Breast epithelium (tissue), 4 donors: ENCODE data around the gene NLRX1. TPM values are rescaled to one million over a fixed set of nuclear protein-coding genes. Genes with fewer than 3 reads are reported as not detected.

Experiments used
- DNase-seq, 2 donors: peaks; one replicate each; pipeline ENCODE4 v3.0.0-alpha.2; 2019; ENCODE audit warnings: low spot score in 2 of 2
- H3K27ac ChIP-seq, 2 donors: fragments of 200-600 bp; sonication (generic) in 1 of 2; one replicate each; pipeline ENCODE4 v1.5.1; 2016 to 2019; ENCODE audit warnings: mild to moderate bottlenecking in 1 of 2
- H3K27me3 ChIP-seq, 2 donors: fragments of 200-600 bp; sonication (generic) in 1 of 2; one replicate each; pipeline versions ENCODE4 v1.5.1 to v1.6.0; 2017 to 2019; ENCODE audit warnings: control low read depth in 1 of 2, mild to moderate bottlenecking in 1 of 2
- H3K36me3 ChIP-seq: fragments of 200-600 bp; one replicate; pipeline ENCODE4 v1.5.1; 2019
- H3K4me1 ChIP-seq, 2 donors: fragments of 200-600 bp; sonication (generic); one replicate each; pipeline ENCODE4 v1.5.1; 2016 to 2019; ENCODE audit warnings: control low read depth in 1 of 2
- H3K4me3 ChIP-seq, 3 donors: fragments of 200-600 bp; sonication (generic); 1 replicate in 2 of 3; 2 replicates in 1 of 3; pipeline ENCODE4 v1.5.1; 2016 to 2019; ENCODE audit warnings: mild to moderate bottlenecking in 3 of 3, moderate library complexity in 2 of 3
- H3K9me3 ChIP-seq, 2 donors: fragments of 200-600 bp; sonication (generic) in 1 of 2; one replicate each; pipeline ENCODE4 v1.5.1; 2016 to 2019; ENCODE audit warnings: control low read depth in 1 of 2
- CTCF ChIP-seq, 3 donors: fragments of 450-650 bp; IDR thresholded peaks; one replicate each; pipeline ENCODE4 v1.5.1; 2016 to 2017; ENCODE audit warnings: antibody characterized with exemption in 3 of 3, mild to moderate bottlenecking in 3 of 3, moderate library complexity in 3 of 3
- POLR2A ChIP-seq: fragments of 450-650 bp; IDR thresholded peaks from one replicate; pipeline ENCODE4 v1.6.1; 2016; ENCODE audit warnings: antibody characterized with exemption, mild to moderate bottlenecking, moderate library complexity
- POLR2AphosphoS5 ChIP-seq, 3 donors: sonication (generic); formaldehyde crosslinking; IDR thresholded peaks; one replicate each; pipeline ENCODE4 v1.6.1; 2017; ENCODE audit warnings: antibody characterized with exemption in 3 of 3
- intact Hi-C: fragments of 100-400 bp; cut with DNase I; formaldehyde crosslinking; loops from one replicate; pipeline ENCODE4 v1.15.1; 2023; ENCODE audit warnings: low total_unique reads
- total RNA-seq, 3 donors: library from RNA; depleted of rRNA; stranded (reverse); fragments of >200 nt; gene quantifications; one replicate each; pipeline ENCODE4 v1.1.0, GENCODE V29; 2016

The NLRX1 gene
- total RNA-seq, 3 donors from 2014 or later = 11.5 to 16.1 (median 13.3) TPM

DNA sequence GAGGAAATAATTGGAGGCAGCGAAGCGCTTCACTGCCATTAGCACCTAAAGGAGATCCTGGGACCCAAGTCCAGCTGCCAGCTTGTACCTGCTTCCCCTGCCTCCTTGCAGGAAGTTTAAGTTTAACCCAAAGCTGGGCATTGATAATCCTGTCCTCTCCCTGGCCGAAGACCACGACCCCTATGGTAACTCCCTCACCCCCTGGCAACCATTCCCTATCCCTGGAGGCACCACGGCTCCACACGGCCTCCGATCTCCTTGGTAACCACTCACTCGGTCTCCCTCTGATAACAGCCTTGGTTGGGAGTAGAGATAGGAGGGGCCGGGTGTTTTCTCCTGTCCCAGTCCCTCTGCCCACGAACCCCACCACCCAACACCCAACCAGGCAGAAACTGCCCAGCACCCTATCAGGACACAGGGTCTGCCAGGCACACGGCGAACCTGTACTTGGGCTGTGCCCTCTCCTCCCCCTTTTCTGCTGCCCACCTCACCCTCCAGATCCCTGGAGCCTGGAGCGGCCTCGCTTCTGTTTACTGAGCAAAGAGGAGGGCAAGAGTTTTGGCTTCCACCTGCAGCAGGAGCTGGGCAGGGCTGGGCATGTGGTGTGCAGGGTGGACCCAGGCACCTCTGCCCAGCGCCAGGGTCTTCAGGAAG lies 17.6 kb downstream of the NLRX1 start:
- no peaks in the 10 kb centered on the region for H3K36me3 ChIP-seq
- peaks cover 0 to 2% of the 10 kb centered on the region in 2 donors for H3K27me3 ChIP-seq
- TF ChIP-seq POLR2AphosphoS5 (IDR thresholded peaks at IDR 0.05) (no peak), POLR2A (no peak), CTCF (IDR thresholded peaks at IDR 0.05) (no peak)
- H3K9me3 ChIP-seq = no peaks in the 10 kb centered on the region
- no peaks in the 10 kb centered on the region for H3K4me1 ChIP-seq
- H3K27ac ChIP-seq = no peak overlapping the region
- DNase-seq = no peak
- H3K4me3 ChIP-seq = no peak overlapping the region
- intact Hi-C loops = loop anchor here (1.0 kb wide), 1 partner anchor 24 kb away; no protein-coding TSS in a partner anchor

DNA sequence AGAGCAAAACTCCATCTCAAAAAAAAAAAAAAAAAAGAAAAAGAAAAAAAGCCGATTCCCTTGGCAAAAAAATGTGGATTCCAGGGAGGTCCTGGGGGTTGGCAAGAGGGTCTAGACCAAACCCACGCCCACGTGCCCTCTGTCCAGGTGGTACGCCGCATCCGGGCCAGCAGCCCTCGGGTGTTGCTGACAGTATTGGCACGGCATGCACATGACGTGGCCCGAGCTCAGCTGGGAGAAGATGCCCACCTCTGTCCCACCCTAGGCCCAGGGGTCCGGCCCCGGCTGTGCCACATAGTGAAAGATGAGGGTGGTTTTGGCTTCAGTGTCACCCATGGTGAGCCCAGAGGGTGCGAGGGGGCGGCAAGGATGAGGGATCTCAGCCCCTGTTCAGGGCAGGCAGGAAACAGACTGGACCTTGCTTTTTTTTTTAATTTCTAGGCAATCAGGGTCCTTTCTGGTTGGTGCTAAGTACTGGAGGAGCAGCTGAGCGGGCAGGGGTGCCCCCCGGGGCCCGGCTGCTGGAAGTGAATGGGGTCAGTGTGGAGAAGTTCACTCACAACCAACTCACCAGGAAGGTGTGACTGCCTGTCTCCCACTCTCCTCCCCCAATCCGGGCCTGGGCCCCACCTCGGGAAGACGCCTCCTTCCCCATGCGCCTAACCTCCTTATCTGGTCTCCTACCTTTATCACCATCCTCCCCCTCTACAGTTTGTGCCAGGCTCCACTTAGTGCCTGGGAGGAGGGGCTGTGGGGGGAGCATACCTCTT lies 18.8 kb downstream of the NLRX1 start:
- H3K4me1 ChIP-seq = no peaks in the 10 kb centered on the region
- H3K27me3 ChIP-seq = peaks cover 0 to 2% of the 10 kb centered on the region in 2 donors
- H3K36me3 ChIP-seq = no peaks in the 10 kb centered on the region
- H3K4me3 ChIP-seq = no peak overlapping the region
- no peak for DNase-seq
- H3K27ac ChIP-seq = no peak overlapping the region
- H3K9me3 ChIP-seq = no peaks in the 10 kb centered on the region
- intact Hi-C loops = no loop called here
- TF ChIP-seq POLR2AphosphoS5 (IDR thresholded peaks at IDR 0.05) (no peak), CTCF (IDR thresholded peaks at IDR 0.05) (no peak), POLR2A (no peak)

- no peak for DNase-seq
- TF ChIP-seq POLR2A = no peak
- TF ChIP-seq POLR2AphosphoS5 (IDR thresholded peaks at IDR 0.05) = no peak
- TF ChIP-seq CTCF (IDR thresholded peaks at IDR 0.05) = no peak
- Histone ChIP-seq H3K27ac (no peak overlapping the region), H3K4me3 (no peak overlapping the region), H3K4me1 (no peaks in the 10 kb centered on the region), H3K9me3 (no peaks in the 10 kb centered on the region), H3K36me3 (no peaks in the 10 kb centered on the region), H3K27me3 (peaks cover 0 to 2% of the 10 kb centered on the region in 2 donors)
- intact Hi-C loops = no loop called here
These were observed 19.5 kb downstream of the NLRX1 start for GRCh38 chr11:119188067-119188466.

DNA sequence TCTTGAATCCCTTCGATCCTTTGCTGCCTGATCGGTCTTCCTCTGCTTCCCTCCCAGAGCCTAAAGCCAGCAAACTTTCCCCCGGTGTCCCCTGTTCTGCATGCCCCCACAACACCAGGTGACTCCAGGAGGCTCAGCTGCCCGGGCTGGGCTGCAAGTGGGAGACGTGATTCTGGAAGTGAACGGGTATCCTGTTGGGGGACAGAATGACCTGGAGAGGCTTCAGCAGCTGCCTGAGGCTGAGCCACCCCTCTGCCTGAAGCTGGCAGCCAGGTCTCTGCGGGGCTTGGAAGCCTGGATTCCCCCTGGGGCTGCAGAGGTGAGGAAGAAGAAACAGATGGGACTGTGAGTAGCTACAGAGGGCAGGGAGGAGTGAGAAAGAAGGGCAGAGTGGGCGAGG lies 20.4 kb downstream of the NLRX1 start:
- TF ChIP-seq CTCF (IDR thresholded peaks at IDR 0.05) (no peak), POLR2A (no peak), POLR2AphosphoS5 (IDR thresholded peaks at IDR 0.05) (no peak)
- Histone ChIP-seq H3K4me3 (no peak overlapping the region), H3K36me3 (no peaks in the 10 kb centered on the region), H3K9me3 (no peaks in the 10 kb centered on the region), H3K27ac (no peak overlapping the region), H3K27me3 (peaks cover 0 to 2% of the 10 kb centered on the region in 2 donors), H3K4me1 (no peaks in the 10 kb centered on the region)
- intact Hi-C loops = no loop called here
- DNase-seq = no peak

GRCh38 chr11:119189393-119189792 lies 20.9 kb downstream of the NLRX1 start:
- Histone ChIP-seq H3K4me1 (no peaks in the 10 kb centered on the region), H3K36me3 (no peaks in the 10 kb centered on the region), H3K27me3 (peaks cover 0 to 2% of the 10 kb centered on the region in 2 donors), H3K4me3 (no peak overlapping the region), H3K27ac (no peak overlapping the region), H3K9me3 (no peaks in the 10 kb centered on the region)
- TF ChIP-seq CTCF (IDR thresholded peaks at IDR 0.05) (no peak), POLR2A (no peak), POLR2AphosphoS5 (IDR thresholded peaks at IDR 0.05) (no peak)
- DNase-seq = no peak
- intact Hi-C loops = no loop called here
